ENCODE results near the gene MAGOHB. TPM values are rescaled to one million over a fixed set of nuclear protein-coding genes. Genes with fewer than 3 reads are reported as not detected.

MAGOHB gene
- total RNA-seq, 4 donors from 2014 or later: 6.0 to 27.8 (median 10.3) TPM

- DNase-seq (ENCODE audit: low spot score in 2 of 2): no peak
- H3K27ac ChIP-seq: no peak overlapping the region
- WGBS: 92% methylated on average over 1 of the region's 1 CpG
Observed at GRCh38 chr12:10563002-10563401, 50.4 kb downstream of the MAGOHB start.

GRCh38 chr12:10562306-10562933, 51.0 kb downstream of the MAGOHB start:
- no peaks in the 10 kb centered on the region for H3K9me3 ChIP-seq
- no peak for DNase-seq (ENCODE audit: low spot score in 2 of 2)
- no peaks in the 10 kb centered on the region for H3K4me1 ChIP-seq
- no peak overlapping the region for H3K27ac ChIP-seq
- H3K27me3 ChIP-seq: no peaks in the 10 kb centered on the region
- no peaks in the 10 kb centered on the region for H3K36me3 ChIP-seq
- 0% methylated on average over 1 of the region's 1 CpG for WGBS
- no peak overlapping the region for H3K4me3 ChIP-seq
- TF ChIP-seq EP300 (IDR thresholded peaks at IDR 0.05) (no peak), CTCF (IDR thresholded peaks at IDR 0.05) (peak; percentile 43 to 66), POLR2AphosphoS5 (IDR thresholded peaks at IDR 0.05) (no peak), POLR2A (IDR thresholded peaks at IDR 0.05) (no peak)

More at GRCh38 chr12:10563002-10563401, 50.4 kb downstream of the MAGOHB start:
- H3K27me3 ChIP-seq: no peaks in the 10 kb centered on the region
- H3K4me1 ChIP-seq: no peaks in the 10 kb centered on the region
- no peak overlapping the region for H3K4me3 ChIP-seq
- no peaks in the 10 kb centered on the region for H3K9me3 ChIP-seq
- TF ChIP-seq CTCF (IDR thresholded peaks at IDR 0.05) (no peak), EP300 (IDR thresholded peaks at IDR 0.05) (no peak), POLR2A (IDR thresholded peaks at IDR 0.05) (no peak), POLR2AphosphoS5 (IDR thresholded peaks at IDR 0.05) (no peak)
- H3K36me3 ChIP-seq: no peaks in the 10 kb centered on the region

DNA sequence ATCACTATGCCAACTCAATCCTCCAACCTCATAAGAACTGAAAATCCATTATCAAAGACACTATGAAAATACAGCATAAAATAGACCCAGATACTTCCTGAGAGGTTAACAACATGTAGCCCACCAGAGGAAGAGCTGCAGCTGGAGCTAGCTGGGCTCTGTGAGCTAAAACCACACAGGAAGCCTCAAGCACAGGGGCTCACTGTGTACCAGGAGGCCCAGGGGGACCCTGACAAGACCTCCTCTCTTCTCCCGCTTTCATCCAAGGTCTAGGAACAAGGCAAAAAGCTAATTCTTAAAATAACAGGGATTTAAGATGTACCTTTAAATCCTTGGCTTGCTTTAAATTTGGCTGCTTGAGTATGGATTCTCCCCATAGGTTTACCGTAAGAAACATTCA, 54.2 kb downstream of the MAGOHB start:
- no peaks in the 10 kb centered on the region for H3K4me1 ChIP-seq
- no peaks in the 10 kb centered on the region for H3K9me3 ChIP-seq
- H3K27me3 ChIP-seq: no peaks in the 10 kb centered on the region
- WGBS: 68% methylated on average over 2 of the region's 2 CpGs
- DNase-seq (ENCODE audit: low spot score in 2 of 2): no peak
- H3K36me3 ChIP-seq: no peaks in the 10 kb centered on the region
- no peak overlapping the region for H3K27ac ChIP-seq
- TF ChIP-seq POLR2A (IDR thresholded peaks at IDR 0.05): no peak
- TF ChIP-seq POLR2AphosphoS5 (IDR thresholded peaks at IDR 0.05): no peak
- TF ChIP-seq CTCF (IDR thresholded peaks at IDR 0.05): no peak
- TF ChIP-seq EP300 (IDR thresholded peaks at IDR 0.05): no peak
- no peak overlapping the region for H3K4me3 ChIP-seq

DNA sequence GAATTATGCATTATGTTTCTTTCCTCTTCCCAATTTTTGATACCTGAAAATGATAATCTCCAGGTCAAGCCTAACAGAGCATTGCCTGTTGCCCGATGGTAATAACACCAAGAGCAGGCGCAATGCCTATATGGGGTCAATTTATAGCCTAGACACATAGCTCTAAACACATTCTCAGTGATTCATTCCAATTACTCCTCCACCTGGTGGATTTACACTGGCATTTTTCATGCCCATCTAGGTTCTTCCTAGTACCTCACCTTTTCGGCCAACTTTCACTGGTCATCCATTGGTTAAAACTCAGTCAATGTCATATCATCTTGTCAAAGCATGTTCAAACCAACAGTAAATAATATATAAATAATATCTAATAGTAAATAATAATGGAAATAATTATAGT, 54.6 kb downstream of the MAGOHB start:
- Histone ChIP-seq H3K36me3 (no peaks in the 10 kb centered on the region), H3K27ac (no peak overlapping the region), H3K4me1 (no peaks in the 10 kb centered on the region), H3K4me3 (no peak overlapping the region), H3K27me3 (no peaks in the 10 kb centered on the region), H3K9me3 (no peaks in the 10 kb centered on the region)
- no peak for DNase-seq (ENCODE audit: low spot score in 2 of 2)
- TF ChIP-seq CTCF (IDR thresholded peaks at IDR 0.05) (no peak), EP300 (IDR thresholded peaks at IDR 0.05) (no peak), POLR2A (IDR thresholded peaks at IDR 0.05) (no peak), POLR2AphosphoS5 (IDR thresholded peaks at IDR 0.05) (no peak)
- WGBS: 96% methylated on average over 3 of the region's 3 CpGs

DNA sequence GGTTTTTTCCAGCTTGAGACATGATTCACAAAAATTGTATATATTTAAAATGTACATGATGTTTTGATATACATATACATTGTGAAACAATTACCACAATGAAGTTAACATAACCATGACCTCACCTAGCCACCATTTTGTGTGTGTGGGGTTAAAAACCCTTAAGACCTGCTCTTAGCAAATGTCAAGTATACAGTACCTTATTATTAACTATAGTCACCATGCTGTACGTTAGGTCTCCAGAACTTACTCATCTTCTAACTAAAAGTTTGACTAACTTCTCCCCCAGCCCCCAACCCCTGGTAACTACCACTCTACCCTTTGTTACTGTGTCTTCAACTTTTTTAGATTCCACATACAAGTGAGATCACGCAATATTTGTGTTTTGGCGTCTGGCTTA, 55.1 kb downstream of the MAGOHB start:
- H3K27me3 ChIP-seq: no peaks in the 10 kb centered on the region

More for the DNA sequence above, 55.1 kb downstream of the MAGOHB start:
- DNase-seq (ENCODE audit: low spot score in 2 of 2): no peak
- no peak overlapping the region for H3K4me3 ChIP-seq
- H3K36me3 ChIP-seq: no peaks in the 10 kb centered on the region
- H3K4me1 ChIP-seq: no peaks in the 10 kb centered on the region
- 89% methylated on average over 3 of the region's 3 CpGs for WGBS
- TF ChIP-seq CTCF (IDR thresholded peaks at IDR 0.05) (no peak), POLR2A (IDR thresholded peaks at IDR 0.05) (no peak), EP300 (IDR thresholded peaks at IDR 0.05) (no peak), POLR2AphosphoS5 (IDR thresholded peaks at IDR 0.05) (no peak)
- H3K27ac ChIP-seq: no peak overlapping the region
- H3K9me3 ChIP-seq: no peaks in the 10 kb centered on the region
